Esophagus muscularis mucosa (tissue), 4 donors: ENCODE data around the gene NUP133. TPM values are rescaled to one million over a fixed set of nuclear protein-coding genes. Genes with fewer than 3 reads are reported as not detected.

ENCODE experiments used
- DNase-seq: peaks from one replicate; pipeline ENCODE4 v3.0.0-alpha.2; 2017; ENCODE audit errors: extremely low spot score
- H3K27ac ChIP-seq, 4 donors: fragments of 200-600 bp; sonication (generic); replicated peaks in 1 of 4; 1 replicate in 3 of 4; 2 replicates in 1 of 4; pipeline ENCODE4 v1.5.1; 2016 to 2019; ENCODE audit warnings: mild to moderate bottlenecking in 1 of 4
- H3K27me3 ChIP-seq, 4 donors: fragments of 200-600 bp; sonication (generic); one replicate each; pipeline versions ENCODE4 v1.5.1 to v1.6.0; 2016 to 2019
- H3K36me3 ChIP-seq, 4 donors: fragments of 200-600 bp; sonication (generic); one replicate each; pipeline ENCODE4 v1.5.1; 2016 to 2019
- H3K4me1 ChIP-seq, 4 donors: fragments of 200-600 bp; sonication (generic); one replicate each; pipeline ENCODE4 v1.5.1; 2016 to 2019
- H3K4me3 ChIP-seq, 4 donors: fragments of 200-600 bp; sonication (generic); 1 replicate in 2 of 4; 2 replicates in 2 of 4; pipeline ENCODE4 v1.5.1; 2016 to 2019; ENCODE audit warnings: mild to moderate bottlenecking in 4 of 4, moderate library complexity in 1 of 4
- H3K9me3 ChIP-seq, 4 donors: fragments of 200-600 bp; sonication (generic); 1 replicate in 3 of 4; 2 replicates in 1 of 4; pipeline ENCODE4 v1.5.1; 2016 to 2019
- EP300 ChIP-seq: sonication (generic); formaldehyde crosslinking; IDR thresholded peaks from one replicate; pipeline ENCODE4 v1.6.1; 2017; ENCODE audit warnings: antibody characterized with exemption
- POLR2A ChIP-seq: fragments of 450-650 bp; IDR thresholded peaks from one replicate; pipeline ENCODE4 v1.6.1; 2017; ENCODE audit warnings: antibody characterized with exemption, moderate library complexity, mild to moderate bottlenecking, low read depth
- POLR2AphosphoS5 ChIP-seq, 2 donors: sonication (generic); formaldehyde crosslinking; IDR thresholded peaks; one replicate each; pipeline ENCODE4 v1.6.1; 2017; ENCODE audit warnings: antibody characterized with exemption in 2 of 2
- WGBS: methylation state at CpG from one replicate; pipeline ENCODE4 v1.1.5; 2018; 5-methylcytosine and 5-hydroxymethylcytosine counted together
- intact Hi-C: fragments of 100-400 bp; cut with DNase I; formaldehyde crosslinking; loops from one replicate; pipeline ENCODE4 v1.15.1; 2023
- total RNA-seq, 4 donors: library from RNA; depleted of rRNA; stranded (reverse); fragments of >200 nt; gene quantifications; one replicate each; pipeline versions ENCODE4 v1.1.0 to v1.2.1, GENCODE V29; 2016
- TF ChIP-seq, protein P1 (sequence below), 3 experiments: fragments of 200-600 bp in 2 of 3; fragments of 450-650 bp in 1 of 3; sonication (generic) in 2 of 3; IDR thresholded peaks; one replicate each; pipeline ENCODE4 v1.5.1; 2017 to 2019; ENCODE audit warnings: antibody characterized with exemption in 3 of 3, mild to moderate bottlenecking in 2 of 3, moderate library complexity in 1 of 3

NUP133 gene
- total RNA-seq, 4 donors from 2014 or later: 23.1 to 37.0 (median 24.3) TPM

DNA sequence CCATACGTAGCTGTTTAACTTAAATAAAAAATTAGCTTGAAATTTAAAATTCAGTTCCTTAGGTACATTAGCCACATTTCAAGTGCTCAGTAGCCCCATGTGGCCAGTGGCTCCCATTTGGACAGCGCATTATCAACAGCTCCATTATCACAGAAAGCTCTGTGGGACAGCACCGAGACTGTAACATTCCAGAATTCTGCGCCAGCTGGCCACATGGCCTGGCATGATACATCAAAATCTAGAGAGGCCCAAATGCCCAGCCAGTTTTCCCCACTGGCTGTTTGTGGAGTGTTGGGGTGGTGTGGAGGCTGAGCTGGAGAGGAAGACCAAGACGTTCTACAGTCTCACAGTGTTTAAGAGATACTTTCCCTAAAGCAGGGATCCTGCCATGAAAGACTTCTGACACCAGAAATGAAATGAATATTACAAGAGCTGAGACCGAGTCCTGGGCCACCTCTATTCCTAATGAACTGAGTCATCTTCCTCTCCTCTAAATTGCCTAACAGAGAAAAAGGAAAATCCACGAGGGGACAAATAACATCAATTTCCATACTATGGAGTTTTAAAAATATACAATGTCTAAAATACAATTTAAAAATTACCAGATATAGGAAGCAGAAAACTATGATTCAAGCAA lies 47.0 kb downstream of the NUP133 start:
- Histone ChIP-seq H3K27ac (no peak overlapping the region), H3K4me3 (no peak overlapping the region), H3K4me1 (no peaks in the 10 kb centered on the region), H3K9me3 (no peaks in the 10 kb centered on the region), H3K27me3 (no peaks in the 10 kb centered on the region), H3K36me3 (peaks cover 48 to 100% (median 92%) of the 10 kb centered on the region in 4 donors)
- no peak for DNase-seq
- intact Hi-C loops: no loop called here
- WGBS: 89% methylated on average over 7 of the region's 7 CpGs
- TF ChIP-seq POLR2A (no peak), EP300 (no peak), POLR2AphosphoS5 (IDR thresholded peaks at IDR 0.05) (no peak)
- TF ChIP-seq, protein P1, sequence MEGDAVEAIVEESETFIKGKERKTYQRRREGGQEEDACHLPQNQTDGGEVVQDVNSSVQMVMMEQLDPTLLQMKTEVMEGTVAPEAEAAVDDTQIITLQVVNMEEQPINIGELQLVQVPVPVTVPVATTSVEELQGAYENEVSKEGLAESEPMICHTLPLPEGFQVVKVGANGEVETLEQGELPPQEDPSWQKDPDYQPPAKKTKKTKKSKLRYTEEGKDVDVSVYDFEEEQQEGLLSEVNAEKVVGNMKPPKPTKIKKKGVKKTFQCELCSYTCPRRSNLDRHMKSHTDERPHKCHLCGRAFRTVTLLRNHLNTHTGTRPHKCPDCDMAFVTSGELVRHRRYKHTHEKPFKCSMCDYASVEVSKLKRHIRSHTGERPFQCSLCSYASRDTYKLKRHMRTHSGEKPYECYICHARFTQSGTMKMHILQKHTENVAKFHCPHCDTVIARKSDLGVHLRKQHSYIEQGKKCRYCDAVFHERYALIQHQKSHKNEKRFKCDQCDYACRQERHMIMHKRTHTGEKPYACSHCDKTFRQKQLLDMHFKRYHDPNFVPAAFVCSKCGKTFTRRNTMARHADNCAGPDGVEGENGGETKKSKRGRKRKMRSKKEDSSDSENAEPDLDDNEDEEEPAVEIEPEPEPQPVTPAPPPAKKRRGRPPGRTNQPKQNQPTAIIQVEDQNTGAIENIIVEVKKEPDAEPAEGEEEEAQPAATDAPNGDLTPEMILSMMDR (IDR thresholded peaks at IDR 0.05): no peak

DNA sequence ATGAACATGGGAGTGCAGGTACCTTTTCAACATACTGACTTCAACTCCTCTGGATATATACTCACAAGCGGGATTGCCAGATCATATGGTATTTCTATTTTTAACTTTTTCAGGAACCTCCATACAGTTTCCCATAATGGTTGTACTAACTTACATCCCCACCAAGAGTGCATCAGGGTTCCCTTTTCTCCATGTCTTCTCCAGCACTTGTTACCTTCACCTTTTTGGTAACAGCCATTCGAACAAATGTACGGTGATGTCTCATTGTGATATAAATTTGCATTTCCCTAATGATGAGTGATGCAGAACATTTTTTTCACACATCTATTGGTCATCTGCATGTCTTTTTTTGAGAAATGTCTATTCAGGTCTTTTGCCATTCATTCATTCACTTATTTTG lies 48.3 kb downstream of the NUP133 start:
- Histone ChIP-seq H3K27ac (no peak overlapping the region), H3K4me1 (no peaks in the 10 kb centered on the region), H3K9me3 (no peaks in the 10 kb centered on the region), H3K27me3 (no peaks in the 10 kb centered on the region), H3K4me3 (no peak overlapping the region), H3K36me3 (peaks cover 35 to 100% (median 88%) of the 10 kb centered on the region in 4 donors)
- 99% methylated on average over 3 of the region's 3 CpGs for WGBS
- DNase-seq: no peak
- intact Hi-C loops: no loop called here
- no peak for TF ChIP-seq POLR2AphosphoS5 (IDR thresholded peaks at IDR 0.05)
- TF ChIP-seq EP300: no peak
- TF ChIP-seq, protein P1 (IDR thresholded peaks at IDR 0.05): no peak
- no peak for TF ChIP-seq POLR2A

DNA sequence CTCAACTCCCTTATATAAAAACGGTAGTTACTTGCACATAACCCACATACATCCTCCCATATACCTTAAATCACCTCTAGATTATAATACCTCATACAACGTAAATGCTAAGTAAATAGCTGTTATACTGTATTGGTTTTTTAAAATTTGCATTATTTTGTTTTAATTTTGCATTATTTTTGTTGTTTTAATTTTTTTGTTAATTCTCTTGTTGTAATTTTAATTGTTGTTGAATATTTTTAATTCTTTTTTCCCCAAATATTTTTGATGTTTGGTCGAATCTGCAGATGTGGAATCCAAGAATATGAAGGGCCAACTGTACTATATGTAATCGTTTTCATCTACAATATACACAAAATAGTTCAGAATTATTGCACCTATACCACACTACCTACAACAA lies 50.7 kb downstream of the NUP133 start:
- intact Hi-C loops: no loop called here
- peaks cover 13 to 93% (median 69%) of the 10 kb centered on the region in 4 donors for H3K36me3 ChIP-seq
- H3K27me3 ChIP-seq: no peaks in the 10 kb centered on the region
- WGBS: 83% methylated on average over 4 of the region's 4 CpGs
- TF ChIP-seq POLR2A (no peak), EP300 (no peak), POLR2AphosphoS5 (IDR thresholded peaks at IDR 0.05) (no peak)
- TF ChIP-seq, protein P1 (IDR thresholded peaks at IDR 0.05): no peak
- no peaks in the 10 kb centered on the region for H3K4me1 ChIP-seq
- no peaks in the 10 kb centered on the region for H3K9me3 ChIP-seq
- H3K27ac ChIP-seq: no peak overlapping the region
- no peak for DNase-seq
- H3K4me3 ChIP-seq: no peak overlapping the region

DNA sequence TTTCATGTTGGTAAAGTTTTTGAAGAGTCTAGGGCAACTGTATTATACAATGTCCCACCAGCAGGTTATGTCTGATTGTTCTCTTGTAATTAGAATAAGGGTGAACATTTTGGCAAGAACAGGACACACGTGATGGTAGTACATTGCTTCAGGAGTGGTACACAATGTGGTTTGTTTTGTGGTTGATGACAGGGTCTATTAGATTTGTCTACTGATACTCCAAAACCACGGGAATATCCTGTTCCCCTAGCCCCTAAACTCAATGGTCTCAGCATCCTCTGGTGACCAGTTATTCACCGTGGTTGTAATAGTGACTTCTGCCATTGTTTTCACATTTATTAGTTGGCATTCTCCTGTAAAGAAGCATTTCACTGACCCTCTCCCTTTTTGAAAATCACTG lies 52.1 kb downstream of the NUP133 start:
- TF ChIP-seq, protein P1 (IDR thresholded peaks at IDR 0.05): no peak
- TF ChIP-seq POLR2A (no peak), POLR2AphosphoS5 (IDR thresholded peaks at IDR 0.05) (no peak), EP300 (no peak)
- no peak for DNase-seq
- Histone ChIP-seq H3K27me3 (no peaks in the 10 kb centered on the region), H3K36me3 (peaks cover 10 to 92% (median 65%) of the 10 kb centered on the region in 4 donors), H3K27ac (no peak overlapping the region), H3K4me3 (no peak overlapping the region), H3K9me3 (no peaks in the 10 kb centered on the region), H3K4me1 (no peaks in the 10 kb centered on the region)
- WGBS: 74% methylated on average over 3 of the region's 3 CpGs
- intact Hi-C loops: no loop called here

DNA sequence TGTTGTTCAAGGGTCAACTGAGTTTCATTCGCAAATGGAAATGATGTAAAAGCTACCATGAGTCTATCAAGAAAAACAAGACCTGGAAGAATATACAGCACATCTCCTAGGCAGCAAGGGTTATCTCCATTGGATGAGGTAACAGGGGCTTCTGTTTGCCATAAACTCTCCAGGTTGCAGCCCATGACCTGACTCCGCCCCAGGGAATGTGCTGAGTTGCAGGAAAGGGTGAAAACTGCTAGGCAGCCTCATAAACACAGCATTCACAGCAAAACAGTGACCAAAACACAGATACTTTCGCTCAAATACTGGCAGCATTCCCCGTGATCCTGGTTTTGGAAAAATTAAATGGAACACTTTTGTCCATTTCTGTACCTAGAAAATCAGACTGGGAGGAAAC lies 54.1 kb downstream of the NUP133 start:
- no peak for TF ChIP-seq POLR2AphosphoS5 (IDR thresholded peaks at IDR 0.05)
- TF ChIP-seq, protein P1 (IDR thresholded peaks at IDR 0.05): no peak
- TF ChIP-seq EP300: no peak
- TF ChIP-seq POLR2A: no peak
- Histone ChIP-seq H3K27ac (no peak overlapping the region), H3K27me3 (no peaks in the 10 kb centered on the region), H3K4me3 (no peak overlapping the region), H3K4me1 (no peaks in the 10 kb centered on the region), H3K36me3 (peaks cover 12 to 92% (median 55%) of the 10 kb centered on the region in 4 donors), H3K9me3 (no peaks in the 10 kb centered on the region)
- DNase-seq: no peak
- 87% methylated on average over 4 of the region's 4 CpGs for WGBS
- intact Hi-C loops: no loop called here
